IMR-90 (cell line): Measurements from ENCODE around the gene NGB. TPM values are rescaled to one million over a fixed set of nuclear protein-coding genes. Genes with fewer than 3 reads are reported as not detected.

Experiments used
- ATAC-seq: fragments of 200-7000 bp; cut with Tn5 transposase; 2 replicates; pipeline ENCODE4 v1.9.1; 2020; ENCODE audit warnings: low read depth, mild to moderate bottlenecking, moderate library complexity
- BruUV-seq: library from RNA; stranded (reverse); fragments of 400-500 nt; replicated peaks from 2 replicates; lab custom pipeline; 2021; lab: Mats Ljungman, UMichigan
- CTCF ChIA-PET: fragments of 300-600 bp; formaldehyde crosslinking; extraction: SDS; loops from one replicate; lab custom pipeline; 2021; ENCODE audit warnings: antibody characterized with exemption; lab: Yijun Ruan, JAX
- POLR2A ChIA-PET: fragments of 300-600 bp; sonication (Branson Sonifier 250); formaldehyde crosslinking; loops from one replicate; lab custom pipeline; 2022; ENCODE audit warnings: antibody characterized with exemption; ENCODE audit not compliant: unreplicated experiment; lab: Charles Lee
- DNase-seq: peaks from one replicate; pipeline ENCODE4 v3.0.0; 2013
- H2AFZ ChIP-seq: replicated peaks from 2 replicates; pipeline ENCODE3; 2013; ENCODE audit warnings: low read length, mild to moderate bottlenecking; ENCODE audit not compliant: poor library complexity
- H2AK5ac ChIP-seq: 2 replicates; pipeline ENCODE4 v1.6.1; 2013; ENCODE audit warnings: low read depth, low read length, inconsistent platforms
- H2AK9ac ChIP-seq: replicated peaks from 2 replicates; pipeline ENCODE3; 2013; ENCODE audit warnings: mild to moderate bottlenecking, low read depth, low read length, moderate library complexity; ENCODE audit not compliant: poor library complexity
- H2BK120ac ChIP-seq: 2 replicates; pipeline ENCODE4 v1.6.1; 2013; ENCODE audit warnings: low read depth, low read length, inconsistent platforms
- H2BK15ac ChIP-seq: 3 replicates; pipeline ENCODE4 v1.6.1; 2013; ENCODE audit warnings: low read depth, low read length, inconsistent platforms
- H2BK20ac ChIP-seq: 2 replicates; pipeline ENCODE4 v1.6.1; 2013; ENCODE audit warnings: low read depth, mild to moderate bottlenecking, inconsistent platforms, low read length, moderate library complexity
- H2BK5ac ChIP-seq: 2 replicates; pipeline ENCODE4 v1.6.1; 2013; ENCODE audit warnings: mild to moderate bottlenecking, low read depth, low read length, inconsistent platforms; ENCODE audit not compliant: poor library complexity, severe bottlenecking
- H3K14ac ChIP-seq: replicated peaks from 2 replicates; pipeline ENCODE4 v1.6.1; 2013; ENCODE audit warnings: low read depth, low read length, inconsistent platforms
- H3K18ac ChIP-seq: 2 replicates; pipeline ENCODE4 v1.6.1; 2013; ENCODE audit warnings: low read depth, low read length, control low read depth
- H3K23ac ChIP-seq: 2 replicates; pipeline ENCODE4 v1.6.1; 2013; ENCODE audit warnings: low read depth, low read length, inconsistent platforms
- H3K27ac ChIP-seq: 2 replicates; pipeline ENCODE4 v1.5.1; 2013; ENCODE audit warnings: mild to moderate bottlenecking, control low read depth, low read length; ENCODE audit not compliant: insufficient read depth
- H3K27me3 ChIP-seq: 2 replicates; pipeline ENCODE4 v1.6.1; 2013; ENCODE audit warnings: low read length; ENCODE audit not compliant: control insufficient read depth, insufficient read depth
- H3K36me3 ChIP-seq: 2 replicates; pipeline ENCODE4 v1.6.1; 2013; ENCODE audit warnings: low read length, mixed read lengths; ENCODE audit not compliant: control insufficient read depth, insufficient read depth
- H3K4ac ChIP-seq: 2 replicates; pipeline ENCODE4 v1.6.1; 2013; ENCODE audit warnings: low read depth, low read length, inconsistent platforms
- H3K4me1 ChIP-seq: 2 replicates; pipeline ENCODE4 v1.6.1; 2013; ENCODE audit warnings: low read length, mixed read lengths; ENCODE audit not compliant: control insufficient read depth, insufficient read depth
- H3K4me2 ChIP-seq: 2 replicates; pipeline ENCODE4 v1.6.1; 2013; ENCODE audit warnings: low read depth, mild to moderate bottlenecking, control low read depth, low read length, moderate library complexity
- H3K4me3 ChIP-seq: 2 replicates; pipeline ENCODE4 v1.5.1; 2013; ENCODE audit warnings: low read depth, mild to moderate bottlenecking, control low read depth, low read length, moderate library complexity; ENCODE audit not compliant: insufficient read depth
- H3K56ac ChIP-seq: 2 replicates; pipeline ENCODE4 v1.6.1; 2013; ENCODE audit warnings: low read length, inconsistent platforms; ENCODE audit not compliant: insufficient read depth; ENCODE audit errors: extremely low read depth
- H3K79me1 ChIP-seq, 2 experiments: 2 replicates each; pipeline ENCODE4 v1.6.1; 2013; ENCODE audit warnings: low read length in 2 of 2, inconsistent platforms in 1 of 2, low read depth in 1 of 2
- H3K9ac ChIP-seq: 2 replicates; pipeline ENCODE4 v1.6.1; 2013; ENCODE audit warnings: low read depth, low read length, control low read depth
- H3K9me1 ChIP-seq: 2 replicates; pipeline ENCODE4 v1.6.1; 2013; ENCODE audit warnings: low read length, inconsistent platforms; ENCODE audit not compliant: insufficient read depth
- H3K9me3 ChIP-seq: 2 replicates; pipeline ENCODE4 v1.6.1; 2013; ENCODE audit warnings: low read length; ENCODE audit not compliant: control insufficient read depth, insufficient read depth
- H4K20me1 ChIP-seq: 2 replicates; pipeline ENCODE4 v1.6.1; 2013; ENCODE audit warnings: low read length, inconsistent platforms; ENCODE audit not compliant: insufficient read depth
- H4K5ac ChIP-seq: 2 replicates; pipeline ENCODE4 v1.6.1; 2013; ENCODE audit warnings: mild to moderate bottlenecking, low read depth, low read length, control low read depth
- H4K8ac ChIP-seq, 2 experiments: 2 replicates each; pipeline ENCODE4 v1.6.1; 2013; ENCODE audit warnings: low read depth in 2 of 2, low read length in 2 of 2, control low read depth in 1 of 2, inconsistent platforms in 1 of 2
- H4K91ac ChIP-seq: 2 replicates; pipeline ENCODE4 v1.6.1; 2013; ENCODE audit warnings: low read depth, low read length, inconsistent platforms; ENCODE audit not compliant: insufficient read depth
- CHD1 ChIP-seq: IDR thresholded peaks from 2 replicates; pipeline ENCODE4 v1.6.1; 2012; ENCODE audit warnings: low read depth, low read length, improper control_type of control experiment
- MAFK ChIP-seq: IDR thresholded peaks from 2 replicates; pipeline ENCODE4 v1.6.1; 2012; ENCODE audit warnings: low read depth, low read length, improper control_type of control experiment
- MAZ ChIP-seq: IDR thresholded peaks from 2 replicates; pipeline ENCODE4 v1.6.1; 2012; ENCODE audit warnings: low read depth, mild to moderate bottlenecking, low read length, improper control_type of control experiment, moderate library complexity, borderline replicate concordance
- NFE2L2 ChIP-seq: fragments of 150-350 bp; IDR thresholded peaks from 2 replicates; pipeline ENCODE4 v1.6.1; 2016; ENCODE audit warnings: low read depth, mild to moderate bottlenecking, low read length
- POLR2A ChIP-seq: IDR thresholded peaks from 2 replicates; pipeline ENCODE4 v1.6.1; 2012; ENCODE audit warnings: mild to moderate bottlenecking, low read depth, low read length
- RFX5 ChIP-seq: IDR thresholded peaks from 2 replicates; pipeline ENCODE4 v1.8.0; 2012; ENCODE audit warnings: low read depth, mild to moderate bottlenecking, low read length, moderate library complexity
- SMC3 ChIP-seq: fragments of 150-350 bp; IDR thresholded peaks from 2 replicates; pipeline ENCODE4 v1.6.1; 2016; ENCODE audit warnings: low read depth, mild to moderate bottlenecking, antibody characterized with exemption, low read length, moderate library complexity
- WGBS, 2 experiments: methylation state at CpG; one replicate each; pipeline versions ENCODE4 v1.1.5 to v1.1.7; 2013; ENCODE audit warnings: missing lambda C conversion rate in 2 of 2; ENCODE audit not compliant: insufficient read length in 1 of 2; ENCODE audit errors: extremely low coverage in 2 of 2; 5-methylcytosine and 5-hydroxymethylcytosine counted together
- dilution Hi-C: fragments of 300-500 bp; cut with HindIII; formaldehyde crosslinking; loops from one replicate; pipeline ENCODE4 v1.14.3; 2018; ENCODE audit warnings: low sequenced_read_pairs; ENCODE audit not compliant: unreplicated experiment
- in situ Hi-C: fragments of 300-500 bp; cut with MboI; formaldehyde crosslinking; loops from 3 replicates; pipeline ENCODE4 v1.14.3; 2019; ENCODE audit warnings: low sequenced_read_pairs, inconsistent platforms, mixed read lengths
- intact Hi-C: fragments of 100-400 bp; cut with micrococcal nuclease; formaldehyde crosslinking; loops from 2 replicates; pipeline ENCODE4 v1.10.0; 2022
- polyA plus RNA-seq, 3 experiments: library from polyadenylated mRNA; depleted of rRNA; stranded (reverse); fragments of >200 nt; gene quantifications; 2 replicates each; pipeline ENCODE4 v1.2.3, GENCODE V29; 2012; ENCODE audit warnings: low replicate concordance in 1 of 3
- total RNA-seq: library from RNA; depleted of rRNA; stranded (reverse); fragments of >200 nt; gene quantifications from 2 replicates; pipeline ENCODE4 v1.2.3, GENCODE V29; 2012
- TF ChIP-seq, protein P1 (sequence below): conservative IDR thresholded peaks from 2 replicates; pipeline ENCODE4 v1.5.1; 2012; ENCODE audit warnings: mild to moderate bottlenecking, low read depth, low read length, improper control_type of control experiment

NGB gene
- total and polyA plus RNA-seq, 2 of the 4 experiments (the other 2 are of a cell fraction), result not detected

DNA sequence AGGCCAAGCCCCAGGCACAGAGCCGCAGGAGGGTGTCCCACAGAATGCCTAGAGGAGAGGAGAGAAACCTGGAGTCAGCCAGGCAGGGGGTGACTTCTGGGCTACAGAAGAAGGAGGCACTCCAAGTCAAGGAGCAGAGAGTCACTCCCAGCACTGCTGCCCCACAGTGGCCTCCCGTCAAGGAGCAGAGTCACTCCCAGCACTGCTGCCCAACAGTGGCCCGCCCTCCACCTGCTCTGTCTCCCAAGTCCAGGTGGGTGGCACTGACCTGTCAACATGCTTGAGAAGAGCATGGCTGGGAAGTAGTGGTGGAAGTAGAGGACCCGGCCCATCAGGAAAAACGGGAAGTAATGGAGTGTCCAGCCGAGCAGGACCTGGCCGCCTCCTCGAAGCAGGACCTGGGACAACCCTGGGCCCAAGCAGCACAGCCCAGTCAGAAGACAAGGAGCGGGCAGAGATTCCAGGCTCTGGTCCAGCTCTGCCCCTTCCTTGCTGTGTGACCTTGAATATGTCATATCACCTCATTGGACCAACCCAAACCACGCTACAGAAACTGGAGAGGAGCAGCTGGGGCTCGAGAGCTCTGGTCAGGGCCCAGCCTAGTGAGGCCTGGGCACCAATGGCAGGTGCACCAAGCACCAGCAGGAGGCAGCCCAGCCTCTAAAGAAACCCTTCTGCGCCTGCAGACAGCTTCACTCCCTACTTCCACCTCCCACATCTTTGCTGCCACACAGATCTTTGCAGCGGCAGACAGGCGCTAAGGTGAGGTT, 7.6 kb upstream of the NGB start:
- no peak for ATAC-seq
- intact Hi-C loops, result no loop called here
- Histone ChIP-seq H2BK15ac (no peak overlapping the region), H2AK9ac (no peak overlapping the region), H3K9ac (no peak overlapping the region), H2AFZ (no peak overlapping the region), H3K79me1 (no peaks in the 10 kb centered on the region), H4K91ac (no peak overlapping the region), H2BK120ac (no peak overlapping the region), H3K4me3 (no peak overlapping the region), H2BK5ac (no peak overlapping the region), H3K23ac (no peak overlapping the region), H3K56ac (no peak overlapping the region), H4K8ac (no peak overlapping the region), H4K5ac (no peak overlapping the region), H3K14ac (no peak overlapping the region), H2AK5ac (no peak overlapping the region), H3K9me1 (no peaks in the 10 kb centered on the region), H2BK20ac (no peak overlapping the region), H3K18ac (no peak overlapping the region), H3K4me1 (no peaks in the 10 kb centered on the region), H3K4ac (no peak overlapping the region), H3K36me3 (peaks cover 17% of the 10 kb centered on the region), H3K27me3 (no peaks in the 10 kb centered on the region), H3K4me2 (no peak overlapping the region), H3K9me3 (no peaks in the 10 kb centered on the region), H3K27ac (no peak overlapping the region), H4K20me1 (no peaks in the 10 kb centered on the region)
- 86% methylated on average over 7 of the region's 14 CpGs; no CpG with 5 or more reads in 1 of the 2 experiments for WGBS, 2 experiments
- DNase-seq, result no peak
- ChIA-PET CTCF (no interaction called here), POLR2A (no interaction called here)
- BruUV-seq, result no TSS peak
- TF ChIP-seq MAFK, result no peak
- TF ChIP-seq, protein P1, sequence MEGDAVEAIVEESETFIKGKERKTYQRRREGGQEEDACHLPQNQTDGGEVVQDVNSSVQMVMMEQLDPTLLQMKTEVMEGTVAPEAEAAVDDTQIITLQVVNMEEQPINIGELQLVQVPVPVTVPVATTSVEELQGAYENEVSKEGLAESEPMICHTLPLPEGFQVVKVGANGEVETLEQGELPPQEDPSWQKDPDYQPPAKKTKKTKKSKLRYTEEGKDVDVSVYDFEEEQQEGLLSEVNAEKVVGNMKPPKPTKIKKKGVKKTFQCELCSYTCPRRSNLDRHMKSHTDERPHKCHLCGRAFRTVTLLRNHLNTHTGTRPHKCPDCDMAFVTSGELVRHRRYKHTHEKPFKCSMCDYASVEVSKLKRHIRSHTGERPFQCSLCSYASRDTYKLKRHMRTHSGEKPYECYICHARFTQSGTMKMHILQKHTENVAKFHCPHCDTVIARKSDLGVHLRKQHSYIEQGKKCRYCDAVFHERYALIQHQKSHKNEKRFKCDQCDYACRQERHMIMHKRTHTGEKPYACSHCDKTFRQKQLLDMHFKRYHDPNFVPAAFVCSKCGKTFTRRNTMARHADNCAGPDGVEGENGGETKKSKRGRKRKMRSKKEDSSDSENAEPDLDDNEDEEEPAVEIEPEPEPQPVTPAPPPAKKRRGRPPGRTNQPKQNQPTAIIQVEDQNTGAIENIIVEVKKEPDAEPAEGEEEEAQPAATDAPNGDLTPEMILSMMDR, result 0 out of 2 replicates have a peak, but pooled peaks have one; percentile 7
- no peak for TF ChIP-seq POLR2A
- TF ChIP-seq RFX5, result no peak
- no peak for TF ChIP-seq NFE2L2
- no peak for TF ChIP-seq SMC3
- no peak for TF ChIP-seq CHD1
- TF ChIP-seq MAZ, result no peak
- dilution Hi-C loops, result no loop called here
- in situ Hi-C loops, result no loop called here
